Right lobe of liver (tissue), 6 donors: ENCODE results near the gene NRSN2. TPM values are rescaled to one million over a fixed set of nuclear protein-coding genes. Genes with fewer than 3 reads are reported as not detected.
"Not testable (repeated sequence)": the region's sequence is repeated elsewhere in the genome, so short reads cannot be mapped to it uniquely, and the experiment has no call there.

ENCODE experiments used
- ATAC-seq, 4 donors: fragments of 200-7000 bp; cut with Tn5 transposase; one replicate each; pipeline ENCODE4 v1.9.1; 2020; ENCODE audit warnings: mild to moderate bottlenecking in 4 of 4, moderate library complexity in 4 of 4
- DNase-seq, 3 donors: peaks; one replicate each; pipeline ENCODE4 v3.0.0-alpha.2; 2020
- H3K27ac ChIP-seq, 3 donors: fragments of 200-600 bp; one replicate each; pipeline ENCODE4 v1.8.0; 2022
- H3K27me3 ChIP-seq, 2 donors: fragments of 200-600 bp; one replicate each; pipeline ENCODE4 v1.8.0; 2022
- H3K36me3 ChIP-seq, 4 donors: fragments of 200-600 bp; sonication (generic) in 1 of 4; one replicate each; pipeline versions ENCODE4 v1.5.1 to v1.8.0; 2017 to 2022; ENCODE audit warnings: control low read depth in 1 of 4
- H3K4me1 ChIP-seq, 4 donors: fragments of 200-600 bp; sonication (generic) in 1 of 4; one replicate each; pipeline versions ENCODE4 v1.5.1 to v1.8.0; 2017 to 2022; ENCODE audit warnings: control low read depth in 1 of 4
- H3K4me3 ChIP-seq, 3 donors: fragments of 200-600 bp; one replicate each; pipeline ENCODE4 v1.8.0; 2022
- H3K9me3 ChIP-seq, 4 donors: fragments of 200-600 bp; sonication (generic) in 1 of 4; one replicate each; pipeline versions ENCODE4 v1.5.1 to v1.8.0; 2017 to 2022; ENCODE audit warnings: control low read depth in 1 of 4
- CTCF ChIP-seq, 4 donors: fragments of 200-600 bp in 3 of 4; fragments of 450-650 bp in 1 of 4; IDR thresholded peaks; one replicate each; pipeline versions ENCODE4 v1.5.1 to v1.8.0; 2016 to 2022; ENCODE audit warnings: antibody characterized with exemption in 4 of 4, mild to moderate bottlenecking in 2 of 4
- POLR2A ChIP-seq: fragments of 450-650 bp; IDR thresholded peaks from one replicate; pipeline ENCODE4 v1.6.1; 2017; ENCODE audit warnings: antibody characterized with exemption, mild to moderate bottlenecking
- WGBS: methylation state at CpG from one replicate; pipeline ENCODE4 v1.1.6; 2018; ENCODE audit warnings: low coverage, low lambda C conversion rate; ENCODE audit not compliant: insufficient coverage; ENCODE audit errors: missing lambda C conversion rate; 5-methylcytosine and 5-hydroxymethylcytosine counted together
- intact Hi-C, 2 donors: fragments of 100-400 bp; cut with DNase I; formaldehyde crosslinking; loops; one replicate each; pipeline versions ENCODE4 v1.11.2 to v1.14.1; 2022
- total RNA-seq, 6 experiments: library from RNA; depleted of rRNA in 2 of 6; stranded (reverse); fragments of >200 nt in 2 of 6; fragmentation: NEBNext Ultra II Directional in 3 of 6; extraction: Animal tissue kit (Norgen Biotek cat#: 25700) in 3 of 6; gene quantifications; one replicate each; pipeline versions ENCODE4 v1.1.0 to v1.2.4, GENCODE V29; 2016 to 2023
- donor health status: DM: no; HTN: yes; CAD: no.
- donor health status: DM: no; HTN: no; CAD: no.
- donor health status: DM: no; HTN: no; CAD: no.
- donor health status: DM: no; HTN: yes; CAD: no.
- donor health status: DM: no; HTN: yes; CAD: no.

NRSN2 gene
- total RNA-seq, 6 experiments from 2014 or later, result 1.3 to 4.1 (median 1.9) TPM

- no peak for TF ChIP-seq CTCF (IDR thresholded peaks at IDR 0.05)
- no peak for TF ChIP-seq POLR2A
- Histone ChIP-seq H3K4me3 (no peak overlapping the region), H3K9me3 (no peaks in the 10 kb centered on the region), H3K36me3 (no peaks in the 10 kb centered on the region), H3K27ac (peak overlapping the region in 2 of 3 donors; percentile 68 to 92), H3K4me1 (peaks cover 2 to 45% (median 25%) of the 10 kb centered on the region in 4 donors), H3K27me3 (no peaks in the 10 kb centered on the region)
- peak in 1 of 4 donors; percentile 24 for ATAC-seq
- WGBS, result 90% methylated on average over 2 of the region's 9 CpGs
- peak in 1 of 3 donors; percentile 56 for DNase-seq
- intact Hi-C loops, result no loop called here
Observed at GRCh38 chr20:373171-373890, 26.4 kb downstream of the NRSN2 start.

GRCh38 chr20:375265-375889, 28.5 kb downstream of the NRSN2 start:
- no peak for TF ChIP-seq CTCF (IDR thresholded peaks at IDR 0.05)
- TF ChIP-seq POLR2A, result no peak
- H3K4me1 ChIP-seq, result peaks cover 2 to 28% (median 17%) of the 10 kb centered on the region in 4 donors
- no peak overlapping the region for H3K27ac ChIP-seq
- intact Hi-C loops, result no loop called here
- no peaks in the 10 kb centered on the region for H3K36me3 ChIP-seq
- no peak for ATAC-seq
- H3K27me3 ChIP-seq, result no peaks in the 10 kb centered on the region
- whole genome bisulfite sequencing, result 90% methylated on average over 5 of the region's 10 CpGs
- H3K4me3 ChIP-seq, result no peak overlapping the region
- no peak for DNase-seq
- no peaks in the 10 kb centered on the region for H3K9me3 ChIP-seq

GRCh38 chr20:376089-376488, 29.2 kb downstream of the NRSN2 start:
- H3K4me3 ChIP-seq, result no peak overlapping the region
- no peaks in the 10 kb centered on the region for H3K36me3 ChIP-seq
- intact Hi-C loops, result no loop called here
- DNase-seq, result no peak
- no peak for ATAC-seq
- H3K27me3 ChIP-seq, result no peaks in the 10 kb centered on the region
- WGBS, result 34% methylated on average over 2 of the region's 2 CpGs
- no peak overlapping the region for H3K27ac ChIP-seq
- peaks cover under 1 to 21% (median 12%) of the 10 kb centered on the region in 4 donors for H3K4me1 ChIP-seq
- no peaks in the 10 kb centered on the region for H3K9me3 ChIP-seq
- no peak for TF ChIP-seq CTCF (IDR thresholded peaks at IDR 0.05)
- TF ChIP-seq POLR2A, result no peak

- WGBS, result 54% methylated on average over 2 of the region's 2 CpGs
- no peak overlapping the region for H3K4me3 ChIP-seq
- intact Hi-C loops, result no loop called here
- no peaks in the 10 kb centered on the region for H3K9me3 ChIP-seq
- no peak overlapping the region for H3K27ac ChIP-seq
- peaks cover 0 to 16% (median 8%) of the 10 kb centered on the region in 4 donors for H3K4me1 ChIP-seq
- TF ChIP-seq POLR2A (no peak), CTCF (IDR thresholded peaks at IDR 0.05) (no peak)
- no peaks in the 10 kb centered on the region for H3K27me3 ChIP-seq
- DNase-seq (no peak), ATAC-seq (no peak)
- H3K36me3 ChIP-seq, result no peaks in the 10 kb centered on the region
Observed at GRCh38 chr20:376750-377149, 29.8 kb downstream of the NRSN2 start.

GRCh38 chr20:377578-377977, 30.7 kb downstream of the NRSN2 start:
- H3K9me3 ChIP-seq, H3K27me3 ChIP-seq, DNase-seq, intact Hi-C loops, ATAC-seq, H3K4me3 ChIP-seq, H3K36me3 ChIP-seq, H3K27ac ChIP-seq: not testable (repeated sequence)
- 79% methylated on average over 9 of the region's 12 CpGs for WGBS
- peaks cover 0 to 14% (median 2%) of the 10 kb centered on the region in 4 donors for H3K4me1 ChIP-seq
